OCI-LY7 (cell line): Measurements from ENCODE around the gene PPIL1. TPM values are rescaled to one million over a fixed set of nuclear protein-coding genes. Genes with fewer than 3 reads are reported as not detected.

Experiments
- BruUV-seq: library from RNA; stranded (reverse); fragments of 400-500 nt; replicated peaks from 2 replicates; lab custom pipeline; 2021; lab: Mats Ljungman, UMichigan
- CTCF ChIA-PET: fragments of 300-600 bp; sonication (Branson Sonifier 250); formaldehyde crosslinking; loops from one replicate; lab custom pipeline; 2022; ENCODE audit warnings: antibody characterized with exemption; ENCODE audit not compliant: unreplicated experiment; lab: Charles Lee
- POLR2A ChIA-PET: fragments of 300-600 bp; sonication (Branson Sonifier 250); formaldehyde crosslinking; loops from one replicate; lab custom pipeline; 2022; ENCODE audit warnings: antibody characterized with exemption; lab: Charles Lee
- DNase-seq: peaks from one replicate; pipeline ENCODE4 v3.0.0-alpha.2; 2015; ENCODE audit warnings: low spot score
- H2AFZ ChIP-seq: fragments of 200-600 bp; sonication (generic), shearing (Covaris generic); 2 replicates; pipeline ENCODE4 v1.6.1; 2014; ENCODE audit warnings: mild to moderate bottlenecking, antibody characterized with exemption, low read length, moderate library complexity
- H3K27ac ChIP-seq: fragments of 200-600 bp; sonication (generic); 2 replicates; pipeline ENCODE4 v1.5.1; 2014; ENCODE audit warnings: mixed run types, low read depth, mild to moderate bottlenecking, moderate library complexity, low read length, inconsistent platforms; ENCODE audit not compliant: poor library complexity, severe bottlenecking
- H3K36me3 ChIP-seq: fragments of 200-600 bp; sonication (generic); 2 replicates; pipeline ENCODE4 v1.6.1; 2014; ENCODE audit warnings: mild to moderate bottlenecking, antibody characterized with exemption, low read length, moderate library complexity, mixed read lengths; ENCODE audit not compliant: insufficient read depth
- H3K4me1 ChIP-seq: fragments of 200-600 bp; sonication (generic); 2 replicates; pipeline ENCODE4 v1.5.1; 2014; ENCODE audit warnings: mild to moderate bottlenecking, low read length; ENCODE audit not compliant: insufficient read depth, poor library complexity, severe bottlenecking
- H3K4me2 ChIP-seq: fragments of 200-600 bp; sonication (generic); 2 replicates; pipeline ENCODE4 v1.6.1; 2014; ENCODE audit warnings: mild to moderate bottlenecking, low read length
- H3K4me3 ChIP-seq: fragments of 200-600 bp; sonication (generic); 2 replicates; pipeline ENCODE4 v1.5.1; 2014; ENCODE audit warnings: mild to moderate bottlenecking, low read depth, low read length; ENCODE audit not compliant: poor library complexity, severe bottlenecking
- H3K79me2 ChIP-seq: fragments of 200-600 bp; sonication (generic); 2 replicates; pipeline ENCODE4 v1.6.1; 2016; ENCODE audit warnings: low read depth, mild to moderate bottlenecking, low read length, moderate library complexity, mixed read lengths; ENCODE audit not compliant: insufficient read depth
- H3K9me2 ChIP-seq: fragments of 200-600 bp; sonication (generic); 2 replicates; pipeline ENCODE4 v1.6.1; 2016; ENCODE audit warnings: mild to moderate bottlenecking, low read length, mixed read lengths; ENCODE audit not compliant: insufficient read depth
- H3K9me3 ChIP-seq: fragments of 200-600 bp; sonication (generic); 2 replicates; pipeline ENCODE4 v1.6.1; 2014; ENCODE audit warnings: mild to moderate bottlenecking, mixed run types, low read length, mixed read lengths
- H4K20me1 ChIP-seq: fragments of 200-600 bp; sonication (generic); 2 replicates; pipeline ENCODE4 v1.6.1; 2014; ENCODE audit warnings: mild to moderate bottlenecking, antibody characterized with exemption, low read length, moderate library complexity, mixed read lengths; ENCODE audit not compliant: insufficient read depth
- CTCF ChIP-seq: fragments of 200-600 bp; sonication (generic); conservative IDR thresholded peaks from 2 replicates; pipeline ENCODE4 v1.5.1; 2014; ENCODE audit warnings: mild to moderate bottlenecking, antibody characterized with exemption, low read length, moderate library complexity, mixed read lengths
- EZH2phosphoT487 ChIP-seq: fragments of 200-600 bp; sonication (generic); IDR thresholded peaks from 2 replicates; pipeline ENCODE4 v1.6.1; 2018; ENCODE audit warnings: low read depth, borderline replicate concordance, mild to moderate bottlenecking, mixed run types, antibody characterized with exemption, low read length, moderate library complexity, mixed read lengths
- intact Hi-C: fragments of 100-400 bp; cut with micrococcal nuclease; formaldehyde crosslinking; loops from one replicate; pipeline ENCODE4 v1.10.0; 2022; ENCODE audit not compliant: unreplicated experiment
- total RNA-seq, 2 experiments: library from RNA; depleted of rRNA in 1 of 2; stranded (reverse); fragments of >200 nt in 1 of 2; shearing (Covaris generic) in 1 of 2; gene quantifications; 2 replicates each; pipeline ENCODE4 v1.2.3, GENCODE V29; 2014 to 2022

The PPIL1 gene
- total RNA-seq, 2 experiments from 2014 or later: 38.9 to 40.0 TPM

GRCh38 chr6:36830577-36830976 lies 44.0 kb downstream of the PPIL1 start:
- Histone ChIP-seq H3K79me2 (no peaks in the 10 kb centered on the region), H3K9me3 (no peaks in the 10 kb centered on the region), H3K9me2 (no peaks in the 10 kb centered on the region), H3K4me2 (no peak overlapping the region), H2AFZ (no peak overlapping the region), H3K27ac (no peak overlapping the region), H4K20me1 (no peaks in the 10 kb centered on the region), H3K4me1 (no peaks in the 10 kb centered on the region), H3K4me3 (no peak overlapping the region), H3K36me3 (no peaks in the 10 kb centered on the region)
- ChIA-PET CTCF (no interaction called here), POLR2A (interaction anchor here (0.6 to 0.8 kb wide), 3 partner anchors 14 to 807 kb away, joined by 3 read pairs; no protein-coding TSS in a partner anchor)
- no peak for DNase-seq
- intact Hi-C loops: no loop called here
- no TSS peak for BruUV-seq
- TF ChIP-seq EZH2phosphoT487: no peak
- no peak for TF ChIP-seq CTCF

- TF ChIP-seq CTCF: no peak
- TF ChIP-seq EZH2phosphoT487: no peak
- Histone ChIP-seq H3K4me2 (no peak overlapping the region), H3K4me3 (no peak overlapping the region), H3K9me3 (no peaks in the 10 kb centered on the region), H3K79me2 (no peaks in the 10 kb centered on the region), H3K36me3 (no peaks in the 10 kb centered on the region), H2AFZ (no peak overlapping the region), H3K9me2 (no peaks in the 10 kb centered on the region), H3K4me1 (no peaks in the 10 kb centered on the region), H4K20me1 (no peaks in the 10 kb centered on the region), H3K27ac (no peak overlapping the region)
- no peak for DNase-seq
- POLR2A ChIA-PET: interaction anchor here (0.7 to 0.8 kb wide), 2 partner anchors 14 to 69 kb away, joined by 3 read pairs; no protein-coding TSS in a partner anchor
- intact Hi-C loops: no loop called here
- BruUV-seq: no TSS peak
- CTCF ChIA-PET: no interaction called here
These were observed 44.6 kb downstream of the PPIL1 start for GRCh38 chr6:36829919-36830544.
